Measurements from ENCODE around the gene ACVR2A.

Gene ACVR2A

GRCh38 chr2:147924647-147925046, 79.8 kb downstream of the ACVR2A start:
- DNase-seq (ENCODE audit: low spot score) = no peak

- DNase-seq (ENCODE audit: low spot score) = no peak
Observed at GRCh38 chr2:147925886-147926285, 81.1 kb downstream of the ACVR2A start.

GRCh38 chr2:147927053-147927588, 82.3 kb downstream of the ACVR2A start:
- no peak for DNase-seq (ENCODE audit: low spot score)

- DNase-seq (ENCODE audit: low spot score) = no peak
Observed at GRCh38 chr2:147933931-147934330, 89.1 kb downstream of the ACVR2A start.

- DNase-seq (ENCODE audit: low spot score) = no peak
Observed at GRCh38 chr2:147934881-147935620, 90.2 kb downstream of the ACVR2A start.

GRCh38 chr2:147937744-147938349, 93.0 kb downstream of the ACVR2A start:
- DNase-seq (ENCODE audit: low spot score) = peak; percentile 28

GRCh38 chr2:147939313-147939712, 94.5 kb downstream of the ACVR2A start:
- no peak for DNase-seq (ENCODE audit: low spot score)

- no peak for DNase-seq (ENCODE audit: low spot score)
Observed at GRCh38 chr2:147945660-147946059, 100.8 kb downstream of the ACVR2A start.

- DNase-seq (ENCODE audit: low spot score) = no peak
Observed at GRCh38 chr2:147952118-147952517, 107.3 kb downstream of the ACVR2A start.

GRCh38 chr2:147968571-147968970, 123.7 kb downstream of the ACVR2A start:
- no peak for DNase-seq (ENCODE audit: low spot score)

GRCh38 chr2:147976102-147976501, 131.3 kb downstream of the ACVR2A start:
- no peak for DNase-seq (ENCODE audit: low spot score)

GRCh38 chr2:147977679-147978078, 132.8 kb downstream of the ACVR2A start:
- no peak for DNase-seq (ENCODE audit: low spot score)
